Measurements from ENCODE around the gene INKA2.

The INKA2 gene

DNA sequence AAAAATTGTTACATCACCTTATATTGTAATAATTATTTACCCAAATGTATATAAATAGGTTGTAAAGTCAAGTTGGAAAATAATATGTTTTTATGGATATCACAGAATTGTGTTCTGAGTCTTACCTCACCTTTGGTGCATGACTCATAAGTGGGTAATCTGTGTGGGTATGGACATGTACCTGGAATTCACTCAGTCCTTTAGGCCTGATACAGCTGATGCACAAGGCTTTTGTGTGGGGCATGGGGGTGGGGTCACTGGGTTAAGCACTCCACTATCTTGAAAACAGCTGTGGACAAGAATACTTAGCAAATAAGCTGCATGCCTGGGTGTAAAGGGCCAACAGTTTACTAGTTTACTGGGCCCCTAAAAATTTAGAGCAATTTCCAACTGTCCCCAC, 34.4 kb downstream of the INKA2 start:
- DNase-seq, result no peak

DNA sequence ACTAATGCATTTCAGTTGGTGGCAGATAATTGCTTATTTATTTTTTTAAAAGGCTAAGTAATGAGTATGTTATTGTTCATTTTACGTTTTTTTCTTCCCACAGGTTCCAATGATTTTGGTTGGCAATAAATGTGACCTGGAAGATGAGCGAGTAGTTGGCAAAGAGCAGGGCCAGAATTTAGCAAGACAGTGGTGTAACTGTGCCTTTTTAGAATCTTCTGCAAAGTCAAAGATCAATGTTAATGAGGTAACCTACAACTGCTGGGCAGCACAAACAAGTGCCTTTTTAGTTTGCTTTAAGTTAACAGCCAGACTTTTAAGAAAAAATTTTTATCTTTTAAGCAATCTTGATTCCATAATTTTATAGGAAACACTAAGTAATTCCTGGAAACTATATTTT, 35.0 kb downstream of the INKA2 start:
- no peak for DNase-seq

DNA sequence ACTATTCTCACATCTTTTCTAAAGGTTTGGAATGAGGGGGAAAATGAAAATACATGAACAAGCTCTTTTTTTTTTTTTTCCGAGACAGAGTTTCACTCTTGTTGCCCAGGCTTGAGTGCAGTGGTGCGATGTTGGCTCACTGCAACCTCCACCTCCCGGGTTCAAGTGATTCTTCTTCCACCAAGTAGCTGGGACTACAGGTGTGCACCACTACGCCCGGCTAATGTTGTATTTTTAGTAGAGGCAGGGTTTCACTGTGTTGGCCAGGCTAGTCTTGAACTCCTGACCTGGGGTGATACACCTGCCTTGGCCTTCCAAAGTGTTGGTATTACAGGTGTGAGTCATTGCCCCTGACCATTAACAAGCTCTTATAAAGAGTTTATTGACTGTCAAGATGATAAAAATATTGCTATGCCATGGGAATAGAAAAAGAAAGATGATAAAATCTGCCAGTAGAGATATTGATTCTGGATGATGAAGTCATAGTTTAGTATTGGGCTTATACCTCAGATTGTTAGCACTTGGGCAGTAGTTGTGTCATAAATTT, 36.6 kb downstream of the INKA2 start:
- no peak for DNase-seq

DNA sequence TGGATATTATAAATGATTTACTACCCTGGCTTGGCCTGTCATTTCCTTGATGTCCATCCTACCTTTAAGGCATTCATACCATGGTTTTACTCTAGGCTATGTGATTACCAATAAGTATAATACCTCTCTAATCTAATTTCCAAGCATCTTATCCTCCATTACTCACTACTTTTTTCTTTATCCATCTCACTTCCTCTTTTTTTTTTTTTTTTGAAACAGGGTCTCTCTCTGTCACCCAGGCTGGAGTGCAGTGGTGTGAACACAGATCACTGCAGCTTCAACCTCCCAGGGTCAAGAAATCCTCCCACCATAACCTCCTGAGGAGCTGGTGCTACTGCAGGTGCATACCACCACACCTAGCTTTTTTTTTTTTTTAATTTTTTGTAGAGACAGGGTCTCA, 39.9 kb downstream of the INKA2 start:
- no peak for DNase-seq

DNA sequence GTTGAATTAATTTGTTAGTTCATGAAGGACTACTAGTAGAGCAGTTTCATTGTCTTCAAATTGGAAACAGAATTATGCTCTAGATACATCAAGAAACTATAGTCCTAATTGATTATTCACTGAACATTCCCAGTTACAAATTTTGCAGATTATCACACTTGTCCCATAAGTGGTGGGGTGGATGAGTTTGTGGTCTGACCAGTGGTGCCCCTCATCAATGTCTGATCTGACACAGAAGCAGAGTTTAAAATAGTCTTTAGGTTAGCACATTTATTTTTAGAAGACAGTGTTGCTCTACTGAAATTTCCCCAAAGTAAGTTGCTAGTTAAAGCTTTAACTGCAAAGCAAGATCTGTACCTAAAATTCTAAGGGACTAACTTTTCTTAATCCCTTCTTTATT, 42.9 kb downstream of the INKA2 start:
- no peak for DNase-seq

DNA sequence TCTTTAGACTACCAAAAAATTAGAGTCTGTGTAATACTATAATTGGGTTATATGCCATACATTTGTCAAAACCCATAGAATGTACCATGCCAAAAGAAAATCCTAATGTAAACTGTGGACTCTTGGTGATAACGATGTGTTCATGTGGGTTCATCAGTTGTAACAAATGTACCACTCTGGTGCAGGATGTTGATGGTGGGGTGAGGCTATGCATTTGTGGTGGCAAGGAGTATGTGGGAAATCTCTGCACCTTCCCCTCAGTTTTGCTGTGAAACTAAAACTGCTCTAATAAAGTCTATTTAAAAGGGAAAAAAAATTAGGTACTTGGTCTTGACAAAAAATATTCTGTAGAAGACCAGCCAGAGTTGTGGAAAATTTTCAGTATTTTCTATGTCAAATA, 43.4 kb downstream of the INKA2 start:
- DNase-seq, result no peak

DNA sequence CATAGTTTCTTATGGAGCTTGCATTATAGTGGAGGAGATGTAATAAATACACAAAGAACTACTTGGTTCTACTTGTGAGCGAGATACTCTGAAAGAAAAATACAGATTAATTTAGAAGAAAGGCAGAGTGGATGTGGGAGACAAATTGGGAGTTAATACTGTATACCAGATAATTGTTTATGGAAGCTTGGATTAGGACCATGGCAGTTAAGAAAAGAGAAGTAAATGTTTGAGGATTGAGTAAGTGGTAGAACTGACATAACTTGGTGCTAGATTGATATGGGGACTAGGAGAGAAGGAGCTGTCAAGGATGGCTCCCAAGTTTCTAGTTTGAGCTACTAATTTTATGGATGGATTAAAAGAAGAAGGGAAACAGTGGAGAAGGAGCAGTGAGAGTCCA, 47.3 kb downstream of the INKA2 start:
- no peak for DNase-seq

DNA sequence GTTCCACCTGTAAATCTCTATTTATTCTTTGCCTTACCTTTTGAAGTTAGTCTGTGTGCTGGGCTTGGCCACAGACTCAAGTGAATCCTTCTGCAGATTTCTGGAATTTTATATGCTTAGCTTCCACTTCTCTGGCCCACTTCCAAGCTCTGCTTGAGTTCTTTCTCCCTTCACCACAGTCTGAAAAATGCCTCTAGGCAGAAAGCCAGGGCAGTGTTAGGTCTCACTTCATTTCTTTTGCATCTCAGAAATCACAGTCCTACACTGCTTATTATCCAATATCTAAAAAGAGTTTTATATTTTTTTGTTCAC, 48.9 kb downstream of the INKA2 start:
- DNase-seq, result peak in 14 of 56 donors; percentile 1 to 54 (median 9)
